Endothelial cell of umbilical vein (primary cell): ENCODE results near the gene PPIL6. TPM values are rescaled to one million over a fixed set of nuclear protein-coding genes. Genes with fewer than 3 reads are reported as not detected.
A peak's percentile ranks its signal among the peaks of the same experiment; 100 is the strongest.

ENCODE experiments used
- BruUV-seq: library from RNA; stranded (reverse); fragments of 400-500 nt; replicated peaks from 2 replicates; lab custom pipeline; 2021; lab: Mats Ljungman, UMichigan
- CTCF ChIA-PET: fragments of 300-600, 350-600 bp; sonication (Branson Sonifier 250); formaldehyde crosslinking; loops from one replicate; lab custom pipeline; 2021; ENCODE audit warnings: antibody characterized with exemption, inconsistent platforms; lab: Charles Lee
- POLR2A ChIA-PET: fragments of 300-600, 350-600 bp; sonication (Branson Sonifier 250); formaldehyde crosslinking; loops from one replicate; lab custom pipeline; 2021; ENCODE audit warnings: antibody characterized with exemption, inconsistent platforms; lab: Charles Lee
- DNase-seq: peaks from one replicate; pipeline ENCODE4 v3.0.0-alpha.2; 2011; ENCODE audit warnings: low read depth, low spot score
- FAIRE-seq: peaks from 2 replicates; lab custom pipeline; 2011; peaks lifted over from hg19 to GRCh38; lab: Jason Lieb, UNC
- H2AFZ ChIP-seq: 2 replicates; pipeline ENCODE4 v1.6.0; 2012; ENCODE audit warnings: low read depth, low read length, control low read depth, inconsistent platforms
- H3K27ac ChIP-seq: 2 replicates; pipeline ENCODE4 v1.5.1; 2011; ENCODE audit warnings: low read depth, mild to moderate bottlenecking, control low read depth, low read length, moderate library complexity; ENCODE audit not compliant: insufficient read depth
- H3K27me3 ChIP-seq, 2 experiments: 2 replicates each; pipeline versions ENCODE4 v1.6.0 to v1.6.1; 2011; ENCODE audit warnings: low read length in 2 of 2, mixed read lengths in 1 of 2; ENCODE audit not compliant: control insufficient read depth in 2 of 2, insufficient read depth in 2 of 2
- H3K36me3 ChIP-seq, 2 experiments: 2 replicates in 1 of 2; 3 replicates in 1 of 2; pipeline ENCODE4 v1.5.1; 2011; ENCODE audit warnings: low read length in 2 of 2, mild to moderate bottlenecking in 1 of 2, moderate library complexity in 1 of 2; ENCODE audit not compliant: control insufficient read depth in 2 of 2, insufficient read depth in 2 of 2; ENCODE audit errors: extremely low read depth in 1 of 2
- H3K4me1 ChIP-seq: 3 replicates; pipeline ENCODE4 v1.5.1; 2011; ENCODE audit warnings: mild to moderate bottlenecking, low read length; ENCODE audit not compliant: control insufficient read depth, insufficient read depth; ENCODE audit errors: extremely low read depth
- H3K4me2 ChIP-seq: 2 replicates; pipeline ENCODE4 v1.6.1; 2011; ENCODE audit warnings: low read length, control low read depth, mixed read lengths; ENCODE audit not compliant: insufficient read depth
- H3K4me3 ChIP-seq, 3 experiments: fragments of 200-600 bp in 1 of 3; sonication (generic), shearing (Covaris generic) in 1 of 3; replicated peaks in 1 of 3; 2 replicates each; pipeline ENCODE4 v1.5.1; 2011 to 2016; ENCODE audit warnings: control low read depth in 3 of 3, low read length in 3 of 3, mild to moderate bottlenecking in 2 of 3, inconsistent platforms in 1 of 3, low read depth in 1 of 3, moderate library complexity in 1 of 3; ENCODE audit not compliant: insufficient read depth in 1 of 3
- H3K79me2 ChIP-seq: 2 replicates; pipeline ENCODE4 v1.6.0; 2012; ENCODE audit warnings: low read length, inconsistent platforms; ENCODE audit not compliant: control insufficient read depth, insufficient read depth
- H3K9ac ChIP-seq: replicated peaks from 2 replicates; pipeline ENCODE3; 2011; ENCODE audit warnings: low read length, control low read depth; ENCODE audit not compliant: insufficient read depth; ENCODE audit errors: extremely low read depth
- H3K9me1 ChIP-seq: replicated peaks from 3 replicates; pipeline ENCODE4 v1.6.0; 2011; ENCODE audit warnings: mild to moderate bottlenecking, low read length; ENCODE audit not compliant: control insufficient read depth, insufficient read depth; ENCODE audit errors: extremely low read depth
- H3K9me3 ChIP-seq: replicated peaks from 2 replicates; pipeline ENCODE4 v1.5.1; 2012; ENCODE audit warnings: low read length, inconsistent platforms; ENCODE audit not compliant: control insufficient read depth, insufficient read depth
- H4K20me1 ChIP-seq: replicated peaks from 2 replicates; pipeline ENCODE3; 2011; ENCODE audit warnings: mild to moderate bottlenecking, low read length; ENCODE audit not compliant: control insufficient read depth, insufficient read depth; ENCODE audit errors: extremely low read depth
- EZH2 ChIP-seq: IDR thresholded peaks from 2 replicates; pipeline ENCODE4 v1.6.1; 2012; ENCODE audit warnings: borderline replicate concordance, low read depth, mild to moderate bottlenecking, moderate library complexity, low read length, inconsistent platforms; ENCODE audit not compliant: severe bottlenecking
- FOS ChIP-seq: IDR thresholded peaks from 2 replicates; pipeline ENCODE4 v1.6.1; 2011; ENCODE audit warnings: mild to moderate bottlenecking, low read length, moderate library complexity, borderline replicate concordance; ENCODE audit not compliant: insufficient read depth
- GATA2 ChIP-seq: IDR thresholded peaks from 2 replicates; pipeline ENCODE4 v1.7.0; 2011; ENCODE audit warnings: low read depth, mild to moderate bottlenecking, moderate library complexity, mixed read lengths, low read length; ENCODE audit not compliant: insufficient read length, insufficient read depth
- JUN ChIP-seq: IDR thresholded peaks from 2 replicates; pipeline ENCODE4 v1.6.1; 2011; ENCODE audit warnings: borderline replicate concordance, low read depth; ENCODE audit not compliant: insufficient read length, insufficient read depth
- MYC ChIP-seq: IDR thresholded peaks from one replicate; pipeline ENCODE4 v1.6.1; 2011; ENCODE audit warnings: mild to moderate bottlenecking, low read depth, low read length
- POLR2A ChIP-seq: IDR thresholded peaks from 2 replicates; pipeline ENCODE4 v1.6.1; 2012; ENCODE audit warnings: low read depth, mild to moderate bottlenecking, control low read depth, low read length
- POLR2AphosphoS5 ChIP-seq: IDR thresholded peaks from 2 replicates; pipeline ENCODE4 v1.6.1; 2012; ENCODE audit warnings: low read depth, mild to moderate bottlenecking, control low read depth, low read length, moderate library complexity; ENCODE audit not compliant: insufficient read depth
- dilution Hi-C: fragments of 300-500 bp; cut with MboI; formaldehyde crosslinking; loops from one replicate; pipeline ENCODE4 v1.15.0; 2019; ENCODE audit warnings: low sequenced_read_pairs; ENCODE audit not compliant: extremely low pct_ligation_motif_present
- intact Hi-C: fragments of 100-400 bp; cut with micrococcal nuclease; formaldehyde crosslinking; loops from one replicate; pipeline ENCODE4 v1.10.0; 2022
- polyA plus RNA-seq, 4 experiments: library from polyadenylated mRNA; depleted of rRNA in 3 of 4; stranded (reverse) in 3 of 4; unstranded in 1 of 4; fragments of >200 nt; gene quantifications; 2 replicates each; pipeline versions ENCODE4 v1.2.1 to v1.2.3, GENCODE V29; 2011 to 2012; ENCODE audit warnings: missing spikeins in 1 of 4
- total RNA-seq: library from RNA; stranded (reverse); gene quantifications from 2 replicates; pipeline ENCODE4 v1.2.3, GENCODE V29; 2021
- TF ChIP-seq, protein P1 (sequence below), 2 donors: IDR thresholded peaks; 1 replicate in 1 of 2; 2 replicates in 1 of 2; pipeline ENCODE4 v1.5.1; 2011; ENCODE audit warnings: low read length in 2 of 2, mild to moderate bottlenecking in 2 of 2, moderate library complexity in 2 of 2, control low read depth in 1 of 2, inconsistent platforms in 1 of 2, low read depth in 1 of 2; ENCODE audit not compliant: insufficient read depth in 1 of 2; ENCODE audit errors: extremely low read depth in 1 of 2
- TF ChIP-seq, protein P2 (sequence below): IDR thresholded peaks from 2 replicates; pipeline ENCODE4 v1.6.1; 2011; ENCODE audit not compliant: insufficient read depth, insufficient read length

Gene PPIL6
- total and polyA plus RNA-seq, 2 donors (not counting 3 experiments of a cell fraction or from before 2014, with no cell fraction given), result 0.11 to 0.33 TPM

DNA sequence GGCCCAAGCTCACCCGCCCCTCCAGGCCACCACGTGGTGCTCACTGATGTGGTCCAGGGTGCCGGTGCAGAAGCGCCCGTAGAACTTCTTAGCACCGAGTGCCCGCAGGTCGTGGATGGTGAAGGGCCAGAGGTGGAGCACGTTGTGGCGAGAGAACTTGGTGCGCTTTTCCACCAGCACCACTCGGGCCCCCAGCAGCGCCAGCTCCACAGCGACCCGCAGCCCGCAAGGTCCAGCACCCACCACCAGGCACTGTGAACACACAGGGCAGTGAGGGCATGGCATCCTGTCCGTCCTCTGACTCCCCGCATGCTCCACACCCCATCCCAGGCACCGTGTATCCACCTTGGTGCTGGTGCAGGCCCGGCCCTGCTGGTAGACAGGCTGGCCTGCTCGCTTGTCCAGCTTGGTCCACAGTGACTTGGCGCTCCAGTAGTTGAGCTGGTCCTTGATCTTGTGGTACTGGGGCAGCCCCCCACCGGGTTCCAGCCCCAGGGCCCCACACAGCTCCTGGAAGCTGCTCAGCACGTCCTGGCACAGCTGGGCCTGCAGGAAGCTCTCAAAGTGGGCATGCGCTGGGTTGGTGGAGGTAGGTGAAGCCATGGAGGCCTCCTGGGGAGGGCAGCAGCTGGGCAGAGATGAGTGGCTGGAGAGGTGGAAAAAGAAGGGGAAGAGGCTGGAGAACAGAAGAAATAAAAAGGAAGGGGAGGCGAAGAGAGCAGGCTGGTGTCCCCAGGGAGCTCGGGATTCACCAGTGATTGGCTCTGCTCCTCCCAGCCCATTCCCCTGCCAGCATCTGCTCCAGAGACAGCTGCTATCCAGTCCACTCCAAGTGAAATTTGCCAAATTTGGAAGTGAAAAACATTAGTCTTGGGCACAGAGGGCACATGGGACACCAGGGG lies 13.4 kb upstream of the PPIL6 start:
- CTCF ChIA-PET, result interaction anchor here (0.7 to 1.0 kb wide), 2 partner anchors 10 to 14 kb away, joined by 3 to 6 read pairs; partner anchors contain the start of genes PPIL6 and SMPD2

More for the DNA sequence above, 13.4 kb upstream of the PPIL6 start:
- H3K4me2 ChIP-seq, result no peak overlapping the region
- H3K36me3 ChIP-seq, result no peaks in the 10 kb centered on the region
- no peaks in the 10 kb centered on the region for H3K9me1 ChIP-seq
- no peak overlapping the region for H3K27ac ChIP-seq
- no peak overlapping the region for H3K4me3 ChIP-seq
- TSS peak; percentile 12 for BruUV-seq
- no peak overlapping the region for H2AFZ ChIP-seq
- no peak overlapping the region for H3K9ac ChIP-seq
- no peaks in the 10 kb centered on the region for H3K27me3 ChIP-seq
- POLR2A ChIA-PET, result no interaction called here
- intact Hi-C loops (no loop called here), dilution Hi-C loops (no loop called here)
- peaks cover 7% of the 10 kb centered on the region for H3K4me1 ChIP-seq
- DNase-seq, result no peak
- no peak for FAIRE-seq
- no peak for TF ChIP-seq EZH2
- TF ChIP-seq GATA2, result no peak
- TF ChIP-seq MYC, result no peak
- TF ChIP-seq, protein P1, sequence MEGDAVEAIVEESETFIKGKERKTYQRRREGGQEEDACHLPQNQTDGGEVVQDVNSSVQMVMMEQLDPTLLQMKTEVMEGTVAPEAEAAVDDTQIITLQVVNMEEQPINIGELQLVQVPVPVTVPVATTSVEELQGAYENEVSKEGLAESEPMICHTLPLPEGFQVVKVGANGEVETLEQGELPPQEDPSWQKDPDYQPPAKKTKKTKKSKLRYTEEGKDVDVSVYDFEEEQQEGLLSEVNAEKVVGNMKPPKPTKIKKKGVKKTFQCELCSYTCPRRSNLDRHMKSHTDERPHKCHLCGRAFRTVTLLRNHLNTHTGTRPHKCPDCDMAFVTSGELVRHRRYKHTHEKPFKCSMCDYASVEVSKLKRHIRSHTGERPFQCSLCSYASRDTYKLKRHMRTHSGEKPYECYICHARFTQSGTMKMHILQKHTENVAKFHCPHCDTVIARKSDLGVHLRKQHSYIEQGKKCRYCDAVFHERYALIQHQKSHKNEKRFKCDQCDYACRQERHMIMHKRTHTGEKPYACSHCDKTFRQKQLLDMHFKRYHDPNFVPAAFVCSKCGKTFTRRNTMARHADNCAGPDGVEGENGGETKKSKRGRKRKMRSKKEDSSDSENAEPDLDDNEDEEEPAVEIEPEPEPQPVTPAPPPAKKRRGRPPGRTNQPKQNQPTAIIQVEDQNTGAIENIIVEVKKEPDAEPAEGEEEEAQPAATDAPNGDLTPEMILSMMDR (IDR thresholded peaks at IDR 0.05; ENCODE audit: extremely low read depth in 1 of 2, insufficient read depth in 1 of 2, low read depth in 1 of 2, low read length in 2 of 2), result no peak
- TF ChIP-seq FOS, result no peak
- TF ChIP-seq JUN, result no peak
- TF ChIP-seq POLR2A, result no peak
- TF ChIP-seq POLR2AphosphoS5, result no peak
- TF ChIP-seq, protein P2, sequence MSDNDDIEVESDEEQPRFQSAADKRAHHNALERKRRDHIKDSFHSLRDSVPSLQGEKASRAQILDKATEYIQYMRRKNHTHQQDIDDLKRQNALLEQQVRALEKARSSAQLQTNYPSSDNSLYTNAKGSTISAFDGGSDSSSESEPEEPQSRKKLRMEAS, result no peak
- no peaks in the 10 kb centered on the region for H4K20me1 ChIP-seq
- H3K79me2 ChIP-seq, result no peaks in the 10 kb centered on the region
- no peaks in the 10 kb centered on the region for H3K9me3 ChIP-seq
